ENCODE results near the gene ST8SIA3.

ST8SIA3 gene

DNA sequence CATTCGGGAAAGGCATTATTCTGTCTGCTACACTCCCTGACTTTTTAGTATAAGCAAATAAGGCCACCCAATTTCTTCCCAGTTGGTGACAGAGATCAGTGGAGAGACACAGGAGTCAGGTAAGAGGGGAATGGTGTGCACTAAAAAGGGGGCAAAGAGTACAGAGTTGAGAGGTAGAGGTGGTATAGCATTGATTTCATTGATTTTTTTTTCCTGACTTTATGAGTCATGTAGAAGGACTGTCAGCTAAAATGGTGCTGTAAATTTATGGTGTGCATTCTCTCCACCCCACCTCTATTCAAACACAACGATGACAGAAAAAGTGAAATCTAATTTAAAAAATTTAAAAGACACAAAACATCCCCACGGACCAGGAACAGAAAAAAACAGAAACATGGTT lies 23.7 kb upstream of the ST8SIA3 start:
- TF ChIP-seq, protein P1, sequence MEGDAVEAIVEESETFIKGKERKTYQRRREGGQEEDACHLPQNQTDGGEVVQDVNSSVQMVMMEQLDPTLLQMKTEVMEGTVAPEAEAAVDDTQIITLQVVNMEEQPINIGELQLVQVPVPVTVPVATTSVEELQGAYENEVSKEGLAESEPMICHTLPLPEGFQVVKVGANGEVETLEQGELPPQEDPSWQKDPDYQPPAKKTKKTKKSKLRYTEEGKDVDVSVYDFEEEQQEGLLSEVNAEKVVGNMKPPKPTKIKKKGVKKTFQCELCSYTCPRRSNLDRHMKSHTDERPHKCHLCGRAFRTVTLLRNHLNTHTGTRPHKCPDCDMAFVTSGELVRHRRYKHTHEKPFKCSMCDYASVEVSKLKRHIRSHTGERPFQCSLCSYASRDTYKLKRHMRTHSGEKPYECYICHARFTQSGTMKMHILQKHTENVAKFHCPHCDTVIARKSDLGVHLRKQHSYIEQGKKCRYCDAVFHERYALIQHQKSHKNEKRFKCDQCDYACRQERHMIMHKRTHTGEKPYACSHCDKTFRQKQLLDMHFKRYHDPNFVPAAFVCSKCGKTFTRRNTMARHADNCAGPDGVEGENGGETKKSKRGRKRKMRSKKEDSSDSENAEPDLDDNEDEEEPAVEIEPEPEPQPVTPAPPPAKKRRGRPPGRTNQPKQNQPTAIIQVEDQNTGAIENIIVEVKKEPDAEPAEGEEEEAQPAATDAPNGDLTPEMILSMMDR (IDR thresholded peaks at IDR 0.05; ENCODE audit: extremely low read depth, insufficient read depth, missing control alignments) = no peak
- in situ Hi-C loops (cut with MboI; ENCODE audit: low pct_unique_long_range_greater_than_20kb, low sequenced_read_pairs, unreplicated experiment) = no loop called here
- DNase-seq (ENCODE audit: low spot score) = no peak

DNA sequence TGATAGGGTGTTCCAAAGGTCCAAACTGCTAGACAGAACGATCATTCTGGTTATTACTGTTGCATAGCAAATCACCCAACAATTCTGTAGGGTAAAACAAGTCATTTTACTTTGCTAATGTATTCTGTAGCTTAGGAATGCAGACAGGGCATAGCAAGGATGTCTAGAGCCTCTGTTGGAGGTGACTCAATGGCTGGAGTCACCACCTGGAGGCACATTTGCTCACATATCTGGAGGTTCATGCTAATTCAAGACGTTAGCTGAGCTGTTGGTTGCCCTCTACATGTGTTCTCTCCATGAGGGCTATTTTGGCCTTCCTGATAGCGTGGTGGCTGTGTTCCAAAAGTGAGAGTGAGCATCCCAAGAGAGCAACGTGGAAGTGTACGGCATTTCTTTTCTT lies 22.5 kb upstream of the ST8SIA3 start:
- in situ Hi-C loops (cut with MboI; ENCODE audit: low pct_unique_long_range_greater_than_20kb, low sequenced_read_pairs, unreplicated experiment) = no loop called here
- TF ChIP-seq, protein P1 (IDR thresholded peaks at IDR 0.05; ENCODE audit: extremely low read depth, insufficient read depth, missing control alignments) = no peak
- no peak for DNase-seq (ENCODE audit: low spot score)

DNA sequence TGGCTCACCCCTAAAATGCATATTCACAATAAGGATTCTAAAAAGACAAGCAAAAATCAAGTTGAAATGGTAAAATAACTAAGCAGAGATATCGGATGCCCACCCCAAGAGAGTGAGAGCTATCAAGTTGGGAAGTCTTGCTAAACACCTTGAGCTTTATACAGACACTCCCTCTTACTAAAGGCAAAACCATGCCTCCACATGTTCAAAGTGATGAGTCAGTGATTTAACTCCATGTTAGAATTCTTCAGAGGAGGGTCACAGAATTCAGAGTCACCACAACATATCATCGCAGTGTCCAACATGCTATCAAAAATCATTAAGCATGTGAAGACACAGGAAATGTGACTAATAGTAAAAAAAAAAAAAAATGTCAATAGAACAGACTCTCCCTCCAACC lies 20.6 kb upstream of the ST8SIA3 start:
- TF ChIP-seq, protein P1 (IDR thresholded peaks at IDR 0.05; ENCODE audit: extremely low read depth, insufficient read depth, missing control alignments) = no peak
- no peak for DNase-seq (ENCODE audit: low spot score)
- in situ Hi-C loops (cut with MboI; ENCODE audit: low pct_unique_long_range_greater_than_20kb, low sequenced_read_pairs, unreplicated experiment) = no loop called here

DNA sequence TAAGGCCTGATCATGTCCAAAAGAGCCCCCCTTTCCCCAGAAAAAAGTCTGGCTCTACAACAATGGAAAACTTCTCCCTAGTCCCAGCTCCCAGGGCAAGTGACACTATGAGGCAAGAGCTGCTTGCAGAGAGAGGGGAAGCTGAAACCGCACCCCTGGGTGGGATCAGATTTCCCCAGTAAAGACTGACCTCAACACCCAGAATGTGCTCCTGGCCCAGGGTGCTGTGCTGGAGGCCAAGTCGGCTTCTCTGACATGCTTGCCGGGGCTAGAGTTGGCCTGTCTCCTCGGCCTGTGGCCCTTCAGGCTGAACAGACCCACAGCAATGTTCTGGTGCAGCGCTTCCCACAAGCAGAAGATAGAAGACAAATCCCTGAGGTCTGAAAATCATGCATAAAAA lies 18.4 kb upstream of the ST8SIA3 start:
- TF ChIP-seq, protein P1 (IDR thresholded peaks at IDR 0.05; ENCODE audit: extremely low read depth, insufficient read depth, missing control alignments) = no peak
- DNase-seq (ENCODE audit: low spot score) = no peak
- in situ Hi-C loops (cut with MboI; ENCODE audit: low pct_unique_long_range_greater_than_20kb, low sequenced_read_pairs, unreplicated experiment) = no loop called here

DNA sequence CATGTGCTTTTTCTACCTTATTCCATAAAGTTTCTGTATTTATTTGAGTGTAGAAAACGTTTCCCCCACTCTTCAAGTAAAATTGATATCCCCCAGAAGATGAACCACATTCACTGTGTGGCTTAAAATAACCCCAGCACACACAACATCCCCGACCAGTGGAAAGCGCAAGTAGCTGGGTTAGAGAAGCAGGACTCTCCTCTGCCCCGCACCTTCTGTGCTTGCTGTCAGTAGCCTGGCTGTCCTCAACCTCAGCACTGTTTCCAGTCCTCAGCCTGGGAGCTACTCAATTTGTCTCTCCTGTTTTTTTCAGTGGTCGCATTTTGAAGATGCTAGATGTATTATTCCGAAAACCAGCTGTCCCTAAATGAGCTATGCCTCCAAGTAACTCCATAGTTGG lies 18.0 kb upstream of the ST8SIA3 start:
- in situ Hi-C loops (cut with MboI; ENCODE audit: low pct_unique_long_range_greater_than_20kb, low sequenced_read_pairs, unreplicated experiment) = no loop called here
- TF ChIP-seq, protein P1 (IDR thresholded peaks at IDR 0.05; ENCODE audit: extremely low read depth, insufficient read depth, missing control alignments) = no peak
- DNase-seq (ENCODE audit: low spot score) = no peak

DNA sequence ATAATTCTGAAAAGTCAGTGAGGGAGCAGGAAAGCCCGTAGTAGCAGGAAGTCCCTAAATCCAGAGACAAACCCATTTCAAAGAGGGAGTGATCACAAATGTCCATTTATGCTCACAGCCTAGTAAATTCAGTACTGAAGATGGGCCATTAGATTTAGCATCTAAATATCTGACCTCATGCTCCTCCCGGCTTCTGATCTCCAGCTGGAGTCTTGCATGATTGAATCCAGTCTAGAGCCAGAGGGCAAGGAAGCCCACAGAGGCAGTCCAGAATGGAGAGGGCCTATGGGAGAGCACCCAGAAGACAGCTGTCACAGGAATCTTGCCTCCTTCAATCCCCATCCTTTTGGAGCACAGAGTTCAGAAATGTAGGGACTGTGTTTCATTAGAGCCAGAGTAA lies 16.0 kb upstream of the ST8SIA3 start:
- in situ Hi-C loops (cut with MboI; ENCODE audit: low pct_unique_long_range_greater_than_20kb, low sequenced_read_pairs, unreplicated experiment) = no loop called here
- TF ChIP-seq, protein P1 (IDR thresholded peaks at IDR 0.05; ENCODE audit: extremely low read depth, insufficient read depth, missing control alignments) = no peak
- no peak for DNase-seq (ENCODE audit: low spot score)

DNA sequence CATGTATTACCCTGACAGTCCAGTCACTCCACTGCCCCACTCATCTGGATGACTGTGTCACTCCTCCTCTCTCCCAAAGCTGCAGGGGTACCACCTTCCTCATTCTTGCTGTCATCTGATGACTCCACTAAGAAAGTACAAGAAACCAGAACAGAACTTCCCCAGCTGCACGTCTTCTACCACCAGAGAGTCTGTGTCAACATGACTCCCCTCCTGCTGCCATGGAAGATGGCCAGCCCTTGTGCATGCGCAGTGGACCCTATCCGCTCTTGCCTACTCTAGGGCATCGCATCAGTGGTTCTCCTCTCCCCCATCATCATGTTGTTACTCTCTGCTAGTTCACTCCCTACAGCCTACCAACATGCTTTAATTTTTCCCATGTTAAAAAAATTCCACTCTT lies 14.5 kb upstream of the ST8SIA3 start:
- TF ChIP-seq, protein P1 (IDR thresholded peaks at IDR 0.05; ENCODE audit: extremely low read depth, insufficient read depth, missing control alignments) = no peak
- no peak for DNase-seq (ENCODE audit: low spot score)
- in situ Hi-C loops (cut with MboI; ENCODE audit: low pct_unique_long_range_greater_than_20kb, low sequenced_read_pairs, unreplicated experiment) = no loop called here
